Gastroesophageal sphincter (tissue), 4 donors: Measurements from ENCODE around the gene AMELX. TPM values are rescaled to one million over a fixed set of nuclear protein-coding genes. Genes with fewer than 3 reads are reported as not detected.

ENCODE experiments used
- ATAC-seq: fragments of 150-250 bp; one replicate; pipeline ENCODE4 v1.9.1; 2016; ENCODE audit warnings: mild to moderate bottlenecking, moderate library complexity
- H3K27ac ChIP-seq, 4 donors: fragments of 200-600 bp; sonication (generic) in 3 of 4; 1 replicate in 3 of 4; 2 replicates in 1 of 4; pipeline ENCODE4 v1.5.1; 2016 to 2019
- H3K27me3 ChIP-seq: fragments of 200-600 bp; sonication (generic); one replicate; pipeline ENCODE4 v1.5.1; 2019
- H3K36me3 ChIP-seq, 2 donors: fragments of 200-600 bp; sonication (generic); one replicate each; pipeline ENCODE4 v1.5.1; 2019; ENCODE audit warnings: control low read depth in 1 of 2
- H3K4me1 ChIP-seq, 3 donors: fragments of 200-600 bp; sonication (generic); 1 replicate in 2 of 3; 2 replicates in 1 of 3; pipeline ENCODE4 v1.5.1; 2016 to 2019; ENCODE audit warnings: control low read depth in 2 of 3
- H3K4me3 ChIP-seq, 2 donors: fragments of 200-600 bp; sonication (generic); one replicate each; pipeline ENCODE4 v1.5.1; 2019; ENCODE audit warnings: mild to moderate bottlenecking in 1 of 2, moderate library complexity in 1 of 2
- H3K9me3 ChIP-seq, 3 donors: fragments of 200-600 bp; sonication (generic); one replicate each; pipeline ENCODE4 v1.5.1; 2017 to 2019; ENCODE audit warnings: control low read depth in 2 of 3
- CTCF ChIP-seq, 4 experiments: fragments of 200-600 bp in 2 of 4; fragments of 450-650 bp in 2 of 4; sonication (generic) in 1 of 4; IDR thresholded peaks; one replicate each; pipeline ENCODE4 v1.5.1; 2017 to 2019; ENCODE audit warnings: antibody characterized with exemption in 4 of 4, mild to moderate bottlenecking in 2 of 4, moderate library complexity in 2 of 4
- EP300 ChIP-seq: sonication (generic); formaldehyde crosslinking; IDR thresholded peaks from one replicate; pipeline ENCODE4 v1.6.1; 2017; ENCODE audit warnings: antibody characterized with exemption, mild to moderate bottlenecking
- POLR2A ChIP-seq, 2 donors: fragments of 450-650 bp; IDR thresholded peaks; one replicate each; pipeline ENCODE4 v1.6.1; 2017; ENCODE audit warnings: antibody characterized with exemption in 2 of 2, mild to moderate bottlenecking in 2 of 2, moderate library complexity in 1 of 2
- POLR2AphosphoS5 ChIP-seq: sonication (generic); formaldehyde crosslinking; IDR thresholded peaks from one replicate; pipeline ENCODE4 v1.6.1; 2017; ENCODE audit warnings: antibody characterized with exemption
- WGBS, 2 donors: methylation state at CpG; one replicate each; pipeline ENCODE4 v1.1.5; 2018; ENCODE audit warnings: low coverage in 1 of 2; 5-methylcytosine and 5-hydroxymethylcytosine counted together
- total RNA-seq, 4 donors: library from RNA; depleted of rRNA; stranded (reverse); fragments of >200 nt; gene quantifications; one replicate each; pipeline ENCODE4 v1.1.0, GENCODE V29; 2016

Gene AMELX
- total RNA-seq, 4 donors from 2014 or later = not detected

DNA sequence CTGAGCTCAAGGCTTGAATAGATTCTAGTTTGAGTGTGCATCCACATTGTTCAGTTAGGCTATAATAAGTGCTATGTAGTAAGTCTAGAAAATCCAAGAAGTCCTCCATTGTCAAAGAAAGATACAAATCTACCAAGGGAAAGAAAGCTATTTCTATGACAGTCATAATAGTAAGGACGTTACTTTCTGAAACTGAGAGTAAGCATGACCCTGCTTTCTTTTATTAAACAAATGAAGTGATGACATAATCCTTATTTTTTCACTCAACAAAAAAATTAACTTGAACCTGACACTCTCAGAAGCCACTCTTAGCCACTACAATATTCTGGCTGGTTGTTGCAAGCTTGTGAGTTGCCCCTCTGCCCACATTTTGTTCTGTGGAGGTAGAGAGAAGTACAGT, 33.8 kb upstream of the AMELX start:
- H3K27me3 ChIP-seq = no peaks in the 10 kb centered on the region
- no peak for ATAC-seq
- H3K36me3 ChIP-seq = no peaks in the 10 kb centered on the region
- no peaks in the 10 kb centered on the region for H3K4me1 ChIP-seq
- 9 to 33% methylated on average over 1 of the region's 1 CpG for WGBS, 2 donors
- H3K9me3 ChIP-seq = no peaks in the 10 kb centered on the region
- H3K4me3 ChIP-seq = no peak overlapping the region
- TF ChIP-seq CTCF (IDR thresholded peaks at IDR 0.05) (no peak), EP300 (no peak), POLR2AphosphoS5 (no peak), POLR2A (IDR thresholded peaks at IDR 0.05) (no peak)
- no peak overlapping the region for H3K27ac ChIP-seq

DNA sequence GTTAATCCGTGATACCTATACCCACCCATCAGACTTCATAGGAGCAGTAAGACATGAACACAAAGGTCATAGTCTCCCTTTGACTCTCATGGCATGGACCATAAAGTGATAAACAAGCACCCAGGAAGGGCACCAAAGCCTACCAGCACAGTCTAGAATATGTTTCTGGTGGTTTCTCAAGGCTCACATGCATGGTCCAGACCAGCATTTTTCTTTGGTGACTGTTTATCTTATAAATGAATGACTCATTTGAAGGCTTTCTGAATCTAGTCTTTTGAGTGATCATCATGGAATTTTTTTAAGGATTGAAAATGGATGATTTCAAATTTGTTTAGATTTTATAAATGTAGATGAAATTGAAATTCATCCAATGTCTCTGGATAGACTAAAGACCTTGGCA, 32.0 kb upstream of the AMELX start:
- no peaks in the 10 kb centered on the region for H3K9me3 ChIP-seq
- no peak overlapping the region for H3K4me3 ChIP-seq
- TF ChIP-seq POLR2AphosphoS5 (no peak), POLR2A (IDR thresholded peaks at IDR 0.05) (no peak), CTCF (IDR thresholded peaks at IDR 0.05) (no peak), EP300 (no peak)
- H3K36me3 ChIP-seq = no peaks in the 10 kb centered on the region
- H3K27me3 ChIP-seq = no peaks in the 10 kb centered on the region
- peak; percentile 36 for ATAC-seq
- peaks cover 0 to 5% (median 0%) of the 10 kb centered on the region in 3 donors for H3K4me1 ChIP-seq
- H3K27ac ChIP-seq = no peak overlapping the region
- WGBS, 2 donors = 67 to 100% methylated on average over 1 of the region's 1 CpG

GRCh38 chrX:11264925-11265324, 28.3 kb upstream of the AMELX start:
- no peak for TF ChIP-seq EP300
- TF ChIP-seq POLR2AphosphoS5 = no peak
- TF ChIP-seq CTCF (IDR thresholded peaks at IDR 0.05) = no peak
- no peak for TF ChIP-seq POLR2A (IDR thresholded peaks at IDR 0.05)
- H3K4me3 ChIP-seq = no peak overlapping the region
- ATAC-seq = no peak

GRCh38 chrX:11265352-11265751, 27.9 kb upstream of the AMELX start:
- Histone ChIP-seq H3K4me3 (no peak overlapping the region), H3K27ac (peak overlapping the region in 1 of 4 donors; percentile 2), H3K4me1 (peaks cover 0 to 5% (median 0%) of the 10 kb centered on the region in 3 donors), H3K36me3 (no peaks in the 10 kb centered on the region), H3K9me3 (no peaks in the 10 kb centered on the region), H3K27me3 (no peaks in the 10 kb centered on the region)
- no peak for ATAC-seq
- WGBS, 2 donors = 57 to 60% methylated on average over 3 of the region's 3 CpGs
- TF ChIP-seq EP300 = no peak
- TF ChIP-seq POLR2A (IDR thresholded peaks at IDR 0.05) = no peak
- no peak for TF ChIP-seq POLR2AphosphoS5
- no peak for TF ChIP-seq CTCF (IDR thresholded peaks at IDR 0.05)

More at GRCh38 chrX:11264925-11265324, 28.3 kb upstream of the AMELX start:
- H3K4me1 ChIP-seq = peaks cover 0 to 5% (median 0%) of the 10 kb centered on the region in 3 donors
- no peaks in the 10 kb centered on the region for H3K9me3 ChIP-seq
- no peaks in the 10 kb centered on the region for H3K27me3 ChIP-seq
- H3K27ac ChIP-seq = peak overlapping the region in 1 of 4 donors; percentile 2
- WGBS, 2 donors = 23 to 45% methylated on average over 1 of the region's 1 CpG
- no peaks in the 10 kb centered on the region for H3K36me3 ChIP-seq

GRCh38 chrX:11266573-11267003, 26.6 kb upstream of the AMELX start:
- Histone ChIP-seq H3K9me3 (no peaks in the 10 kb centered on the region), H3K36me3 (no peaks in the 10 kb centered on the region), H3K27me3 (no peaks in the 10 kb centered on the region), H3K4me1 (peaks cover 0 to 5% (median 0%) of the 10 kb centered on the region in 3 donors), H3K27ac (peak overlapping the region in 1 of 4 donors; percentile 43), H3K4me3 (no peak overlapping the region)
- 30% methylated on average over 5 of the region's 5 CpGs; no CpG with 5 or more reads in 1 of the 2 donors for WGBS, 2 donors
- no peak for ATAC-seq
- TF ChIP-seq EP300 (no peak), CTCF (IDR thresholded peaks at IDR 0.05) (no peak), POLR2A (IDR thresholded peaks at IDR 0.05) (no peak), POLR2AphosphoS5 (no peak)
